ENCODE results near the gene TXNRD1. TPM values are rescaled to one million over a fixed set of nuclear protein-coding genes. Genes with fewer than 3 reads are reported as not detected.

TXNRD1 gene
- total RNA-seq, 1 donor from 2014 or later, result 98.0 TPM

DNA sequence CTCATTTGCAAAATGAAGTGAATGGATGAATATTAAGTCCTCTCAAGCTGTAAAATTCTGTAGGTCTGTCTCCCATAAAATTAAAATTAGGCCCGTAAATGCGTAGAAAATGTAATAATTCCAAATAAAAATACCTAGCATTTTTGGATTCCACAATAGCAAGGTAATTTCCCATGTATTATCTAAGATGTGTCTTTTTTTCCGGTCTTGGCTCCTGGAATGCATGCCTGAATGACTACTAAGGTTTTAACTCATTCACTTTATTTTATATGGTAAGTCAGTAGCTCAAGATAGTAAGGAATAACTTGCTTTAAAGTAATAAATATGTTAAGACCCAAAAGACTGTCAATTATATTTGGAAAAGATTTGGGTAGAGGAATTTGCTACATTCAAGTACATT, 11.1 kb downstream of the TXNRD1 start:
- H3K36me3 ChIP-seq, result no peaks in the 10 kb centered on the region
- no peak for TF ChIP-seq CTCF (IDR thresholded peaks at IDR 0.05; ENCODE audit: borderline replicate concordance)
- no peaks in the 10 kb centered on the region for H3K9me3 ChIP-seq (replicated peaks)
- H3K27me3 ChIP-seq (ENCODE audit: low read depth), result no peaks in the 10 kb centered on the region
- H3K4me1 ChIP-seq, result no peaks in the 10 kb centered on the region
- DNase-seq, result no peak
- no peak overlapping the region for H3K27ac ChIP-seq (replicated peaks)
- intact Hi-C loops (cut with micrococcal nuclease), result loop anchor here (10.0 kb wide), 1 partner anchor 58 kb away; no protein-coding TSS in a partner anchor
- no peak overlapping the region for H3K4me3 ChIP-seq

DNA sequence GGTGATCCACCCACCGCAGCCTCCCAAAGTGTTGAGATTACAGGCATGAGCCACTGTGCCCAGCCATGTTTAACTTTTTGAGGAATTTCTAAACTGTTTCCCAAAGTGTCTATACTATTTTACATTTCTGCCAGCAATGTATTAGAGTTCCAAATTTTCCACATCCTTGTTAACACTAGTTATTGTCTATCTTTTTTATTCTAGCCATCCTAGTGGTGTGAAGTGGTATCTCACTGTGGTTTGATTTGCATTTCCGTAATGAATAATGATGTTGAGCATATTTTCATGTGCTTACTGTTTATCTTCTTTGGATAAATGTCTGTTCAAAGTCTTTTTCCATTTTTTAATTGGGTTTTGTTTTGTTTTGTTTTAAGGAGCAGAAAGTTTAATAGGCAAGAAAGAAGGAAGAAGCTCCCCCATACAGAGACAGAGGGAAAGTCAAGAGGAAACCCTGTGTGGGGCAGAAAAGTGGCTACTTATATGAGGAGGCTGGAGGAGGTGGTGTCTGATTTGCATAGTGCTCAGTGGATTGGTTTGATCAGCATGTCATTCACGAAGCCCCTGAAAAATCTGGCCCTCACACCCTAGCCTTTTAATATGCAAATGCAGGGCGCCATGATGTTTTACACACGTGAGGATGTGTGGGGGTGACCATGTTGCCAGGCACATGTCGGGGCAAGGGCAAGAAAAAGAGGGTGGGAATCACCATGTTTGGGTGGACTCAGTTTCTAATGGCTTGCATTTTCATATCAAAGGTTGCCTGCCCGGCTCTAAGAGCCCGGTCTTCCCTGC, 14.9 kb downstream of the TXNRD1 start:
- no peaks in the 10 kb centered on the region for H3K27me3 ChIP-seq (ENCODE audit: low read depth)
- peak; percentile 13 for TF ChIP-seq CTCF (IDR thresholded peaks at IDR 0.05; ENCODE audit: borderline replicate concordance)
- H3K9me3 ChIP-seq (replicated peaks), result peaks cover 37% of the 10 kb centered on the region
- H3K36me3 ChIP-seq, result no peaks in the 10 kb centered on the region
- intact Hi-C loops (cut with micrococcal nuclease), result no loop called here
- no peak overlapping the region for H3K27ac ChIP-seq (replicated peaks)
- no peak for DNase-seq
- H3K4me1 ChIP-seq, result no peaks in the 10 kb centered on the region
- no peak overlapping the region for H3K4me3 ChIP-seq

DNA sequence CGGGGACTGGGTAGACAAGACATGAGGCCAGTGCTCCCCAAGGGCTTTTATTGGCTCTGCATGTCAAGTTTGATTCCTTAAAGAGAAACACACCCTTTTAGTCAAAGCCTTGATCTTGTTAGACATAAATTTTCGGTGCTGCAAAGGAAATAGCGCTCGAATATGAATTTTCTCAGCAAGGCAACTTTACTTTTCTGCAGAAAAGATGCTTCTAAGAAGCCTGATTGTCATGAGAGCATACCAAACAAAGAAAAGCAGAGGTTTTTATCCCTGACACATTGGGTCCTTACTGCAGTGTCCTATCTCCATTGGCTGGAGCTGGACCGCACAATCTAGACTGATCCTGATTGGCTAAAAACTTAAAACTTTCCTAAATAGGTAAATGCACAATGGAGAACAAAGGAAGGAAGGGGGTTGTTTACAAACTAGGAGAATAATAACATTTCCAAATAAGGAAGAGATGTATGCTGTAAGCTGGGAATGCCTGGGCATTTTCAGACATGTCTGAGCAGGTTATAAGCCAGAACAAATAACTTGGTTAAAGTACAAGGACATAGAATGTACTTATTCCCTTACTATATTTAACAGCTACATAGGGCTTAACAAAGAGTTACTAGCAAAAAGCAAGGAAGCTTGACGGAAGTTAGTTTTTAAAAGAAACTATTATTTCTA, 17.2 kb downstream of the TXNRD1 start:
- no peak for TF ChIP-seq CTCF (IDR thresholded peaks at IDR 0.05; ENCODE audit: borderline replicate concordance)
- no peaks in the 10 kb centered on the region for H3K27me3 ChIP-seq (ENCODE audit: low read depth)
- intact Hi-C loops (cut with micrococcal nuclease), result no loop called here

DNA sequence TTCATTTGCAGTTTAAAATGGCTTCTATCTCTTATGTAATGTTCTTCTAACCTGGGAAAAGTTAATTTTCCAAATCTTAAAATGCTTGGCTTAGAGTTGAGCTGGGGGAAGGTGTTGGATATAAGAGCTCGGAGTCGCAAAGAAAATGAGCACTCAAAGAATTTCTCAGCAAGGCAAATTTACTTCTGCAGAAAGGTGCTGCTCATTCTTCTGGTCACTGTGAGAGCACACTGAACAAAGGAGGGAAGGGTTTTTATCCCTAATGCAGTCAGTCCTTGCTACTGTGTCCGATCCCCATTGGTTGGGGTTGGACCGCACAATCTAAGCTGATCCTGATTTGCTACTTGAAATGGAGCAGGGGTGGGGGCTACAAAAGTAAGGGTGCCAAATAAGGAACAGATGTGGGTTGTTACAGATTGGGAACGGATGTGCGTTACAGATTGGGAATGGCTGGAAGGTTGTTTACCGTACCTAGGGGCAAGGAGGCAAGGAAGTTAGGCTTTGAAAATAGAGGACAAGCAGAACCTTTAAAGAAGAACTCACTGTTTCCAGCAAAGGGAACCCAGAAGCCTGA, 19.4 kb downstream of the TXNRD1 start:
- no peak for DNase-seq
- Histone ChIP-seq H3K27me3 (ENCODE audit: low read depth) (no peaks in the 10 kb centered on the region), H3K36me3 (no peaks in the 10 kb centered on the region), H3K9me3 (replicated peaks) (peaks cover 44% of the 10 kb centered on the region), H3K4me1 (no peaks in the 10 kb centered on the region), H3K27ac (replicated peaks) (no peak overlapping the region), H3K4me3 (no peak overlapping the region)
- intact Hi-C loops (cut with micrococcal nuclease), result no loop called here
- no peak for TF ChIP-seq CTCF (IDR thresholded peaks at IDR 0.05; ENCODE audit: borderline replicate concordance)

More for the DNA sequence above, 17.2 kb downstream of the TXNRD1 start:
- no peaks in the 10 kb centered on the region for H3K36me3 ChIP-seq
- no peak overlapping the region for H3K27ac ChIP-seq (replicated peaks)
- no peak overlapping the region for H3K4me3 ChIP-seq
- peaks cover 44% of the 10 kb centered on the region for H3K9me3 ChIP-seq (replicated peaks)
- DNase-seq, result no peak
- H3K4me1 ChIP-seq, result no peaks in the 10 kb centered on the region

GRCh38 chr12:104237930-104238329, 22.4 kb downstream of the TXNRD1 start:
- intact Hi-C loops (cut with micrococcal nuclease), result no loop called here
- H3K4me1 ChIP-seq, result no peaks in the 10 kb centered on the region
- no peak overlapping the region for H3K27ac ChIP-seq (replicated peaks)
- H3K36me3 ChIP-seq, result no peaks in the 10 kb centered on the region
- H3K27me3 ChIP-seq (ENCODE audit: low read depth), result no peaks in the 10 kb centered on the region
- TF ChIP-seq CTCF (IDR thresholded peaks at IDR 0.05; ENCODE audit: borderline replicate concordance), result no peak
- peaks cover 33% of the 10 kb centered on the region for H3K9me3 ChIP-seq (replicated peaks)
- H3K4me3 ChIP-seq, result no peak overlapping the region
- no peak for DNase-seq
